ENCODE results near the gene C1orf167. TPM values are rescaled to one million over a fixed set of nuclear protein-coding genes. Genes with fewer than 3 reads are reported as not detected.

Gene C1orf167
- total RNA-seq: 0.93 TPM in 1 of 2 replicates, not detected in the other

GRCh38 chr1:11761988-11762406 is at the start of gene C1orf167:
TSS of gene C1orf167 (plus strand) at chr1:11762193. CDS start at chr1:11764401, 2,208 bp downstream.

GRCh38 chr1:11735854-11736745 is 25.9 kb upstream of the C1orf167 start, which contains the start of gene AGTRAP:
TSS of gene AGTRAP (plus strand) at chr1:11736136. CDS start at chr1:11736209, 73 bp downstream.

GRCh38 chr1:11805422-11806306 is 43.7 kb downstream of the C1orf167 start, which contains the start of the genes CLCN6 and MTHFR:
TSS of gene CLCN6 (plus strand) at chr1:11806191. CDS start at chr1:11806263, 72 bp downstream.
TSS of gene MTHFR (minus strand) at chr1:11805964. CDS start at chr1:11803116, 2,848 bp downstream.

Other genes starting within 250 kb of the C1orf167 start
- 0.47 and 2.0 TPM in 2 replicates for gene FBXO2, start 107.8 kb upstream of the C1orf167 start, total RNA-seq
- gene FBXO44, start 107.3 kb upstream of the C1orf167 start, total RNA-seq: 11.6 and 12.1 TPM in 2 replicates
- gene FBXO6, start 98.0 kb upstream of the C1orf167 start, total RNA-seq: 3.9 and 6.2 TPM in 2 replicates
- 31.4 and 34.9 TPM in 2 replicates for gene MAD2L2, start 81.0 kb upstream of the C1orf167 start, total RNA-seq
- gene DRAXIN, start 70.5 kb upstream of the C1orf167 start, total RNA-seq: under 0.01 TPM in 1 of 2 replicates, not detected in the other
- gene AGTRAP, start 26.1 kb upstream of the C1orf167 start, total RNA-seq: 46.9 and 59.1 TPM in 2 replicates
- gene MTHFR, start 43.8 kb downstream of the C1orf167 start, total RNA-seq: 19.0 and 20.1 TPM in 2 replicates
- 9.6 and 17.8 TPM in 2 replicates for gene CLCN6, start 44.0 kb downstream of the C1orf167 start, total RNA-seq
- gene NPPA, start 85.6 kb downstream of the C1orf167 start, total RNA-seq: not detected in 2 replicates
- not detected in 2 replicates for gene NPPB, start 96.8 kb downstream of the C1orf167 start, total RNA-seq
- 77.4 and 81.2 TPM in 2 replicates for gene KIAA2013, start 164.2 kb downstream of the C1orf167 start, total RNA-seq
- 314 and 529 TPM in 2 replicates for gene PLOD1, start 172.5 kb downstream of the C1orf167 start, total RNA-seq
- gene MFN2, start 218.3 kb downstream of the C1orf167 start, total RNA-seq: 32.6 and 37.0 TPM in 2 replicates

All from pericardium fibroblast (primary cell).